Measurements from ENCODE around the gene ATP10A.

Gene ATP10A

GRCh38 chr15:25876231-25877140 is 13.4 kb upstream of the ATP10A start:
- DNase-seq (no peak), ATAC-seq (replicated peaks) (no peak)
- Mint-ChIP-seq H3K4me1 (ENCODE audit: low read depth in 2 of 2) (peaks cover 0 to 3% of the 10 kb centered on the region in 2 donors), H3K4me3 (no peak overlapping the region), H3K27ac (no peak overlapping the region), H3K36me3 (ENCODE audit: insufficient read depth) (no peaks in the 10 kb centered on the region), H3K9me3 (peaks cover 0 to 3% of the 10 kb centered on the region in 2 donors), H3K27me3 (no peaks in the 10 kb centered on the region)

GRCh38 chr15:25875566-25875965 is 12.4 kb upstream of the ATP10A start:
- Mint-ChIP-seq H3K27me3 (no peaks in the 10 kb centered on the region), H3K4me3 (no peak overlapping the region), H3K4me1 (ENCODE audit: low read depth in 2 of 2) (peaks cover 0 to 3% of the 10 kb centered on the region in 2 donors), H3K36me3 (ENCODE audit: insufficient read depth) (no peaks in the 10 kb centered on the region), H3K27ac (no peak overlapping the region), H3K9me3 (peaks cover 0 to 3% of the 10 kb centered on the region in 2 donors)
- no peak for DNase-seq
- no peak for ATAC-seq (replicated peaks)

- H3K9me3 Mint-ChIP-seq = peaks cover 0 to 3% of the 10 kb centered on the region in 2 donors
- H3K4me1 Mint-ChIP-seq (ENCODE audit: low read depth in 2 of 2) = no peaks in the 10 kb centered on the region
- no peak for ATAC-seq (replicated peaks)
These were observed 11.3 kb upstream of the ATP10A start for GRCh38 chr15:25874379-25874778.

GRCh38 chr15:25871403-25871802 is 8.3 kb upstream of the ATP10A start:
- Mint-ChIP-seq H3K27me3 (no peaks in the 10 kb centered on the region), H3K36me3 (ENCODE audit: insufficient read depth) (no peaks in the 10 kb centered on the region), H3K4me3 (no peak overlapping the region), H3K27ac (no peak overlapping the region), H3K4me1 (ENCODE audit: low read depth in 2 of 2) (no peaks in the 10 kb centered on the region), H3K9me3 (no peaks in the 10 kb centered on the region)
- DNase-seq = no peak
- no peak for ATAC-seq (replicated peaks)

More at GRCh38 chr15:25874379-25874778, 11.3 kb upstream of the ATP10A start:
- DNase-seq = no peak
- H3K27ac Mint-ChIP-seq = no peak overlapping the region
- H3K36me3 Mint-ChIP-seq (ENCODE audit: insufficient read depth) = no peaks in the 10 kb centered on the region
- H3K4me3 Mint-ChIP-seq = no peak overlapping the region
- H3K27me3 Mint-ChIP-seq = no peaks in the 10 kb centered on the region

GRCh38 chr15:25870938-25871337 is 7.8 kb upstream of the ATP10A start:
- DNase-seq (no peak), ATAC-seq (replicated peaks) (no peak)
- Mint-ChIP-seq H3K27ac (no peak overlapping the region), H3K4me1 (ENCODE audit: low read depth in 2 of 2) (no peaks in the 10 kb centered on the region), H3K9me3 (no peaks in the 10 kb centered on the region), H3K36me3 (ENCODE audit: insufficient read depth) (no peaks in the 10 kb centered on the region), H3K27me3 (no peaks in the 10 kb centered on the region), H3K4me3 (no peak overlapping the region)

- H3K27ac Mint-ChIP-seq = no peak overlapping the region
- H3K27me3 Mint-ChIP-seq = no peaks in the 10 kb centered on the region
- H3K36me3 Mint-ChIP-seq (ENCODE audit: insufficient read depth) = no peaks in the 10 kb centered on the region
- no peaks in the 10 kb centered on the region for H3K4me1 Mint-ChIP-seq (ENCODE audit: low read depth in 2 of 2)
- H3K4me3 Mint-ChIP-seq = no peak overlapping the region
- DNase-seq (no peak), ATAC-seq (replicated peaks) (no peak)
- no peaks in the 10 kb centered on the region for H3K9me3 Mint-ChIP-seq
These were observed 6.6 kb upstream of the ATP10A start for GRCh38 chr15:25869701-25870100.

GRCh38 chr15:25866874-25867273 is 3.7 kb upstream of the ATP10A start:
- Mint-ChIP-seq H3K4me1 (ENCODE audit: low read depth in 2 of 2) (peaks cover 4 to 7% of the 10 kb centered on the region in 2 donors), H3K27ac (no peak overlapping the region), H3K27me3 (no peaks in the 10 kb centered on the region), H3K9me3 (no peaks in the 10 kb centered on the region), H3K36me3 (ENCODE audit: insufficient read depth) (peaks cover 3% of the 10 kb centered on the region), H3K4me3 (no peak overlapping the region)
- DNase-seq = no peak
- ATAC-seq (replicated peaks) = no peak

GRCh38 chr15:25866251-25866650 is 3.1 kb upstream of the ATP10A start:
- H3K27me3 Mint-ChIP-seq = no peaks in the 10 kb centered on the region
- H3K4me1 Mint-ChIP-seq (ENCODE audit: low read depth in 2 of 2) = peaks cover 10 to 13% of the 10 kb centered on the region in 2 donors
- H3K27ac Mint-ChIP-seq = no peak overlapping the region
- DNase-seq = no peak
- ATAC-seq (replicated peaks) = no peak
- no peak overlapping the region for H3K4me3 Mint-ChIP-seq
- H3K36me3 Mint-ChIP-seq (ENCODE audit: insufficient read depth) = peaks cover 6% of the 10 kb centered on the region
- no peaks in the 10 kb centered on the region for H3K9me3 Mint-ChIP-seq

- Mint-ChIP-seq H3K27me3 (no peaks in the 10 kb centered on the region), H3K4me3 (peak overlapping the region in 1 of 2 donors; percentile 83), H3K27ac (peak overlapping the region in 1 of 2 donors; percentile 49), H3K4me1 (ENCODE audit: low read depth in 2 of 2) (peaks cover 23 to 24% of the 10 kb centered on the region in 2 donors), H3K9me3 (no peaks in the 10 kb centered on the region), H3K36me3 (ENCODE audit: insufficient read depth) (peaks cover 8% of the 10 kb centered on the region)
- DNase-seq (no peak), ATAC-seq (replicated peaks) (no peak)
These were observed 1.8 kb upstream of the ATP10A start for GRCh38 chr15:25864966-25865365.

GRCh38 chr15:25863968-25864580 is 947 bp upstream of the ATP10A start:
- ATAC-seq (replicated peaks) (no peak), DNase-seq (no peak)
- H3K27ac Mint-ChIP-seq = peak overlapping the region in 1 of 2 donors; percentile 84
- H3K4me3 Mint-ChIP-seq = peak overlapping the region; percentile 80 to 83
- H3K27me3 Mint-ChIP-seq = no peaks in the 10 kb centered on the region
- peaks cover 27 to 31% of the 10 kb centered on the region in 2 donors for H3K4me1 Mint-ChIP-seq (ENCODE audit: low read depth in 2 of 2)
- no peaks in the 10 kb centered on the region for H3K9me3 Mint-ChIP-seq
- peaks cover 12% of the 10 kb centered on the region for H3K36me3 Mint-ChIP-seq (ENCODE audit: insufficient read depth)

GRCh38 chr15:25862472-25863110 is 536 bp downstream of the ATP10A start:
- H3K9me3 Mint-ChIP-seq = no peaks in the 10 kb centered on the region
- peak overlapping the region in 1 of 2 donors; percentile 96 for H3K27ac Mint-ChIP-seq
- peaks cover 12% of the 10 kb centered on the region for H3K36me3 Mint-ChIP-seq (ENCODE audit: insufficient read depth)
- peak overlapping the region; percentile 86 to 95 for H3K4me3 Mint-ChIP-seq
- ATAC-seq (replicated peaks) (peak; percentile 58), DNase-seq (peak; percentile 21 to 41 (median 33))
- no peaks in the 10 kb centered on the region for H3K27me3 Mint-ChIP-seq
- peaks cover 35 to 38% of the 10 kb centered on the region in 2 donors for H3K4me1 Mint-ChIP-seq (ENCODE audit: low read depth in 2 of 2)

GRCh38 chr15:25862071-25862471 is 1.1 kb downstream of the ATP10A start:
- ATAC-seq (replicated peaks) (peak; percentile 27), DNase-seq (no peak)
- Mint-ChIP-seq H3K4me3 (peak overlapping the region; percentile 86 to 95), H3K9me3 (no peaks in the 10 kb centered on the region), H3K4me1 (ENCODE audit: low read depth in 2 of 2) (peaks cover 35 to 38% of the 10 kb centered on the region in 2 donors), H3K27me3 (no peaks in the 10 kb centered on the region), H3K27ac (peak overlapping the region; percentile 91 to 96), H3K36me3 (ENCODE audit: insufficient read depth) (peaks cover 12% of the 10 kb centered on the region)

Data from effector memory CD8-positive, alpha-beta T cell (primary cell).